HG02938 (cell line): Measurements from ENCODE around the gene KRT33A.
"Not testable (repeated sequence)": the region's sequence is repeated elsewhere in the genome, so short reads cannot be mapped to it uniquely, and the experiment has no call there.

ENCODE experiments used
- ATAC-seq: cut with Tn5 transposase; IDR thresholded peaks from one replicate; pipeline ENCODE4 v1.9.1; 2021; ENCODE audit warnings: mild to moderate bottlenecking, moderate library complexity; ENCODE audit not compliant: unreplicated experiment

The KRT33A gene

DNA sequence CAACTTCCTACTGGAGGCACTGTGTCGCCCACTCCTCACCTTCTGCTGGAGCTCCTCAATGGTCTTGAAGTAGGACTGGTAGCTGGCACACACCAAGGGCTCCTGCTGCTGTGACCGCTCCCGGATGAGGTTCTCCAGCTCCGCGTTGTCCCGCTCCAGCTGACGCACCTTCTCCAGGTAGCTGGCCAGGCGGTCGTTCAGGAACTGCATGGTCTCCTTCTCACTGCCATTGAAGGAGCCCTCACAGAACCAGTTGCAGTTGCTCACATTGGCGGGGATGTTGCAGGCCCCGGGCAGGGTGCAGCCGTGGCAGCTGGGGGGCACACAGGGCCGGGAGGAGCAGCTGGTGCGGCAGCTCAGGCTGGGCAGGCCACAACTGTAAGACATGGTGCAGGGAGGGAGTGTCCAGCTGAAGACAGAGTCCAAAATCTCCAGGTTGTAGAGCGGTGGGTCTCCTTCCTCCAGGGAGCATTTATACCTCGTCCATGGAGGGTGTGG lies at the start of gene KRT33A:
Gene KRT33A, minus strand, starts transcription at position 448 of the 498 bp plus-strand sequence. Its CDS starts 61 bp downstream, at position 387.
- not testable (repeated sequence) for ATAC-seq

- no peak for ATAC-seq
Observed at GRCh38 chr17:41396996-41397660, 46.5 kb upstream of the KRT33A start, which contains the start of gene KRT31. Gene KRT31 (minus strand): TSS chr17:41397608. CDS start chr17:41397539, 69 bp downstream.

DNA sequence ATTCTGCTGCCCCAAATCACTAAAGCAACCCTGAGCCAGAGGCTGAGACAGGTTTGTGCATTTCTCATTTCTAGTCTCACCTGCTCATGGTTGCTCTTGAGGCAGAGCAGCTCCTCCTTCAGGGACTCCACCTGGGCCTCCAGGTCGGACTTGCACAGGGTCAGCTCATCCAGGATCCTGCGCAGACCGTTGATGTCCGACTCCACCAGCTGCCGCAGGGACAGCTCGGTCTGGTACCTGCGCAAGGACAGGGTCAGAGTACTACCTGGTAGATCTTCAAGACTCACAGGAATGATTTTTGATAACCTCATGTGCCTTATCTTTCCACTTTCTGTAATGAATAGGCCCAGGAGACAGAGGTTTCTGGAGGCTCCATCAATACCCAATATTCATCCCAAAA lies 45.7 kb upstream of the KRT33A start:
- no peak for ATAC-seq

GRCh38 chr17:41395611-41396010 lies 45.0 kb upstream of the KRT33A start:
- no peak for ATAC-seq

- not testable (repeated sequence) for ATAC-seq
Observed at GRCh38 chr17:41395044-41395443, 44.4 kb upstream of the KRT33A start.

GRCh38 chr17:41394254-41394996 lies 43.8 kb upstream of the KRT33A start:
- ATAC-seq = no peak

DNA sequence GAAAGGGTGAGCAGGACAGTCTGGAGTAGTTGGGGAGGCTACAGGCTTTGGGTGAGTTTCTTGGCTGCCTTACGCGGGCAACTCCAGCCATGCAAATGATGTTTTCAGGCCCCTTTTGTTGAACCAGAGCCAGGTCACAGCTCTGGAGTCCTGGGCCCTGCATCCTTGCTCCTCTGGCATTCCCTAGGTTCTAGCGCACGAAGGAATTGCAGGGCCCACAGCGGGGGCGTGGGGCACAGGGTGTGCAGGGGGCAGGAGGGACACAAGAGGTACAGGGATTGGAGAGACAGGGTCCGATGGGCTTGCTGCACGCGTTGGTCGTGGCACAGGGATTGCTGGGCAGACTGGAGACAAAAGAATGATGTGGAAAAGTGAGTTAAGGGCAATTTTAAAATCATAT lies 43.2 kb upstream of the KRT33A start:
- no peak for ATAC-seq

- no peak for ATAC-seq
Observed at GRCh38 chr17:41393294-41393693, 42.7 kb upstream of the KRT33A start.

DNA sequence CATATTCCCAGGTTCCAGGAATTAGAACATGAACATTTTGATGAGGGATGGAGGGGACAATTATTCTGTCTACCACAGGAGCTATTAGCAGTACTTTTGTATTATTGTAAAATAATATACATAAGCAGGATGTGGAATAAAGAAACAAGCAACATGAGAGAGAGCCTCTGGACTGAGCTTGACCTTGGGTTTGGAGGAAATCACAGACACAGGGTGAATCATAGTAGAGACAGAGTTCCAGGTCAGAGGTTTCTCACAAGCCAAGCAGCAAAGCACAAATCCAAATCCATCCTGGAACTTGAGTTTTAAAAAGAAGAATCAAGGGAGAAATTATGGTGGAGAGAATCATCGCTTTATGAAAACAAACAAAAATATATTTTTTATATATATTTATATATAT lies 41.6 kb upstream of the KRT33A start:
- ATAC-seq = no peak

- ATAC-seq = no peak
Observed at GRCh38 chr17:41391535-41391934, 40.9 kb upstream of the KRT33A start.

- no peak for ATAC-seq
Observed at GRCh38 chr17:41390411-41390938, 39.8 kb upstream of the KRT33A start.

- ATAC-seq = no peak
Observed at GRCh38 chr17:41387670-41388069, 37.0 kb upstream of the KRT33A start.

GRCh38 chr17:41386227-41386626 lies 35.6 kb upstream of the KRT33A start:
- no peak for ATAC-seq

DNA sequence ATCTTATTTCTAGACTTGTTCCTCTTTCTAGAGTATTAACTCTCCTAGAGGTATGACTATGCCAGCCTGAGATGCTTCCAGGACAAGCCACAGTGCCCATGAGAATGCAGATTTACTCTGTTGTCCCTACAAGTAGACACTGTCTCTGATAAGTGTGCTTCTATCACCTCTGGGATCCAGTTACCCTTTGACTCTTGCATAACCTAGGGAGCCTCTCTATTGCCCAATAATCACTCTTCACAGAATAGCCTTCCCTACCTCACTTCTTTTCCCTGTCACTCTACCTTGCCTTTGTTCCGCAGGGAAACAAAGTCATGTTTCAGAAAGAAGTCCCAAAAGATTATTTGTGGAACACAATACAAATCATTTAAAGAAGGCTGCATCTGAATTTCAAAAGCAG lies 33.1 kb upstream of the KRT33A start:
- ATAC-seq = no peak

GRCh38 chr17:41382394-41382793 lies 31.8 kb upstream of the KRT33A start:
- no peak for ATAC-seq

DNA sequence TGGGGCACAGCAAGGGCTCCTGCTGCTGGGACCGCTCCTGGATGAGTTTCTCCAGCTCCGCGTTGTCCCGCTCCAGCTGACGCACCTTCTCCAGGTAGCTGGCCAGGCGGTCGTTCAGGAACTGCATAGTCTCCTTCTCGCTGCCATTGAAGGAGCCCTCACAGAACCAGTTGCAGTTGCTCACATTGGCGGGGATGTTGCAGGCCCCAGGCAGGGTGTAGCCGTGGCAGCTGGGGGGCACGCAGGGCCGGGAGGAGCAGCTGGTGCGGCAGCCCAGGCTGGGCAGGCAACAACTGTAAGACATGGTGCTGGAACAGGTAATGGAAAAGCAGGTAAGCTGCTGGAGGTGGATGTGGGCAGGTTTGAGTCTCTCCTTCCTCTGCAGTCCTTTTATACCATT lies 31.3 kb upstream of the KRT33A start, which contains the start of gene KRT34:
Gene KRT34, minus strand, starts transcription at position 364 of the 400 bp plus-strand sequence. Its CDS starts 60 bp downstream, at position 304.
- ATAC-seq = not testable (repeated sequence)

DNA sequence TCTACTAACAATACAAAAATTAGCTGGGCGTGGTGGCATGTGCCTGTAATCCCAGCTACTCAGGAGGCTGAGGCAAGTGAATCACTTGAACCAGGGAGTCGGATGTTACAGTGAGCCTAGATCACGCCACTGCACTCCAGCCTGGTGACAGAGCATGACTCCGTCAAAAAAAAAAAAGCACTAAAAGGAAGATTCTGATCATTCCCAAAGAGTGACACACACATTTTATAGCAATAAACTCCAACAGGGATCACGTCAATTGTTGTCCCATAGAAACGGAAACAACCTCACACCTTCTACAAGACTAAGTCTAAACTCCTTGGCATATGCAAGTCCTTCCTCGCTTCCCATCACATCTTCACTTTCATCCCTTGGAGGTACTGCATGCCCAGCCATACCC lies 29.5 kb upstream of the KRT33A start:
- ATAC-seq = not testable (repeated sequence)

DNA sequence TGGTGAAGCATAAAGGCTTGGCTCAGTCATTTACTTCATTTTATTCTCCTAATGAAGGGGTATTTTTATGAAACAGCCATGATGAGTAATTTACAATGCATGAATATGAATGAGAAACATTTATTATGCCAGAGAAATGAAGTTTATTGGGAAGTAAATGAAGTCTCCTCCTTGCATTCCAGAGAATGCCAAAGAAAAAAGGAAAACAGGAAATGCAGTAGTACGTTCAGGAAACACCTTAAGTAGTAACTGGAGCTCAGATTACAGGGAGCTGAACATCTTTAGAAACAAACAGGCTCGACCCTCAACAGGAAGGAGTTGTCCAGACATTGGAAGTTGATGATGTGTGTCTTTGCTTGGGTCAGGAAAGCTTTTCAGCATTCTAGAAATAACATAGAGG lies 26.9 kb upstream of the KRT33A start:
- ATAC-seq = no peak

DNA sequence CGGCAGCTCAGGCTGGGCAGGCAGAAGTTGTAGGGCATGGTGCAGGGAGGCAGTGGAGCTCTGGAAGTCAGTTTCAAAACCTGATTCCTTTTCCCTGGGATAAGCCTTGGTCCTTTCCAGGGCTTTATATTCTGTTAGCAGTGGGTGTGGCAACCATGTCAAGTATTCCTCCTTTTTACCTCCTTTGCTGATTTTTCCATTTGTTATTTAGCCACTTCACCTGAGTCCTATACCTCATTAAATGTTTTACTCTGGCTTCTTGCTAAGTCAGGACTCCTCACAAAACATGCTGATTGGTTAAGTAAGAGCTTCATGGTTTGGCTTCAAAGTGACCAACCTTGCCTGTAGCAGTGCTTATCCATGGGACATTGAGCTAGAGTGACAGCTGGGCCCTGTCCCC lies 19.1 kb upstream of the KRT33A start, which contains the start of gene KRT33B:
Gene KRT33B, minus strand, starts transcription at position 101 of the 400 bp plus-strand sequence. Its CDS starts 63 bp downstream, at position 38.
- no peak for ATAC-seq

DNA sequence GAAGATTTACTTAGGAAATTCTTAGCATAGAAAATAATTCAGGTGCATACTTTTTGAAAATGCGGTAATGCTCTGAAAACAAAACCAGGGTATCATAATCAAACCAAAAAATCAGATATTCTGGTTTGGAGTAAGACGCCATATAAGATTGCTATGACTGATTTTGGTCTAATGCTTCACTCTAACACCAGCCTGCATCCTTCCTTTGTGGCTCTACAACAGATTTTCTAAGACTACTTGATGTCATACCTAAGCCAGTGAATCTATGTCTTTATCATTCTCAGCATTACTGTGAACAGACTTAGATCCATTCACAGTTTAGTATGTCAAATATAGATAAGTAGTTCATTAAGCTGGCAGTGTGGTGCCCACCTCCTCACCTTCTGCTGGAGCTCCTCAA lies 18.4 kb upstream of the KRT33A start:
- ATAC-seq = no peak

DNA sequence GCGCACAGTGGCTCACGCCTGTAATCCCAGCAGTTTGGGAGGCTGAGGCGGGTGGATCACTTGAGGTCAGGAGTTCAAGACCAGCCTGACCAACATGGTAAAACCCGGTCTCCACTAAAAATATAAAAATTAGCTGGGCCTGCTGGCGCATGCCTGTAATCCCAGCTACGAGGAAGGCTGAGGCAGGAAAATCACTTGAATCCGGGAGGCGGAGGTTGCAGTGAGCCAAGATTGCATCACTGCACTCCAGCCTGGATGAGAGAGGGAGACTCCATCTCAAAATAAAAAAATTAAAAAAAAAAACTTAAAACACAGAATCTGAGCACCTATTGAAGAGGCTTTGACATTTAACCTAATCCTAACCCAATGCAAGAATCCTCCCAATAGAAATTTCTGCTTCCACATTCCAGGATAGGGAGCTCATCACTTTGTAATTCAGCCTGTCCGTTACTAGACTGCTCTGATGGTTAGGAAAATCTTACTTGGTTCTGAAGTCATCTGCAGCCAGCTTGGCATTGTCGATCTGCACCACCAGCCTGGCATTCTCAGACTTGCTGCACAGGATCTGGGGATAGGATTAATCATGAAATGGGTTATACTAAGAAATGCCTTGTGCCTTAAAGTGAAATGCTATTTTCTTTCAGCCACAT lies 16.9 kb upstream of the KRT33A start:
- ATAC-seq = no peak
